OCI-LY7 (cell line): ENCODE results near the gene DRD4. TPM values are rescaled to one million over a fixed set of nuclear protein-coding genes. Genes with fewer than 3 reads are reported as not detected.

Experiments used
- BruUV-seq: library from RNA; stranded (reverse); fragments of 400-500 nt; replicated peaks from 2 replicates; lab custom pipeline; 2021; lab: Mats Ljungman, UMichigan
- CTCF ChIA-PET: fragments of 300-600 bp; sonication (Branson Sonifier 250); formaldehyde crosslinking; loops from one replicate; lab custom pipeline; 2022; ENCODE audit warnings: antibody characterized with exemption; ENCODE audit not compliant: unreplicated experiment; lab: Charles Lee
- POLR2A ChIA-PET: fragments of 300-600 bp; sonication (Branson Sonifier 250); formaldehyde crosslinking; loops from one replicate; lab custom pipeline; 2022; ENCODE audit warnings: antibody characterized with exemption; lab: Charles Lee
- DNase-seq: peaks from one replicate; pipeline ENCODE4 v3.0.0-alpha.2; 2015; ENCODE audit warnings: low spot score
- H2AFZ ChIP-seq: fragments of 200-600 bp; sonication (generic), shearing (Covaris generic); 2 replicates; pipeline ENCODE4 v1.6.1; 2014; ENCODE audit warnings: mild to moderate bottlenecking, antibody characterized with exemption, low read length, moderate library complexity
- H3K27ac ChIP-seq: fragments of 200-600 bp; sonication (generic); 2 replicates; pipeline ENCODE4 v1.5.1; 2014; ENCODE audit warnings: mixed run types, low read depth, mild to moderate bottlenecking, moderate library complexity, low read length, inconsistent platforms; ENCODE audit not compliant: poor library complexity, severe bottlenecking
- H3K36me3 ChIP-seq: fragments of 200-600 bp; sonication (generic); 2 replicates; pipeline ENCODE4 v1.6.1; 2014; ENCODE audit warnings: mild to moderate bottlenecking, antibody characterized with exemption, low read length, moderate library complexity, mixed read lengths; ENCODE audit not compliant: insufficient read depth
- H3K4me1 ChIP-seq: fragments of 200-600 bp; sonication (generic); 2 replicates; pipeline ENCODE4 v1.5.1; 2014; ENCODE audit warnings: mild to moderate bottlenecking, low read length; ENCODE audit not compliant: insufficient read depth, poor library complexity, severe bottlenecking
- H3K4me2 ChIP-seq: fragments of 200-600 bp; sonication (generic); 2 replicates; pipeline ENCODE4 v1.6.1; 2014; ENCODE audit warnings: mild to moderate bottlenecking, low read length
- H3K4me3 ChIP-seq: fragments of 200-600 bp; sonication (generic); 2 replicates; pipeline ENCODE4 v1.5.1; 2014; ENCODE audit warnings: mild to moderate bottlenecking, low read depth, low read length; ENCODE audit not compliant: poor library complexity, severe bottlenecking
- H3K79me2 ChIP-seq: fragments of 200-600 bp; sonication (generic); 2 replicates; pipeline ENCODE4 v1.6.1; 2016; ENCODE audit warnings: low read depth, mild to moderate bottlenecking, low read length, moderate library complexity, mixed read lengths; ENCODE audit not compliant: insufficient read depth
- H3K9me2 ChIP-seq: fragments of 200-600 bp; sonication (generic); 2 replicates; pipeline ENCODE4 v1.6.1; 2016; ENCODE audit warnings: mild to moderate bottlenecking, low read length, mixed read lengths; ENCODE audit not compliant: insufficient read depth
- H3K9me3 ChIP-seq: fragments of 200-600 bp; sonication (generic); 2 replicates; pipeline ENCODE4 v1.6.1; 2014; ENCODE audit warnings: mild to moderate bottlenecking, mixed run types, low read length, mixed read lengths
- H4K20me1 ChIP-seq: fragments of 200-600 bp; sonication (generic); 2 replicates; pipeline ENCODE4 v1.6.1; 2014; ENCODE audit warnings: mild to moderate bottlenecking, antibody characterized with exemption, low read length, moderate library complexity, mixed read lengths; ENCODE audit not compliant: insufficient read depth
- EZH2phosphoT487 ChIP-seq: fragments of 200-600 bp; sonication (generic); IDR thresholded peaks from 2 replicates; pipeline ENCODE4 v1.6.1; 2018; ENCODE audit warnings: low read depth, borderline replicate concordance, mild to moderate bottlenecking, mixed run types, antibody characterized with exemption, low read length, moderate library complexity, mixed read lengths
- intact Hi-C: fragments of 100-400 bp; cut with micrococcal nuclease; formaldehyde crosslinking; loops from one replicate; pipeline ENCODE4 v1.10.0; 2022; ENCODE audit not compliant: unreplicated experiment
- total RNA-seq, 2 experiments: library from RNA; depleted of rRNA in 1 of 2; stranded (reverse); fragments of >200 nt in 1 of 2; shearing (Covaris generic) in 1 of 2; gene quantifications; 2 replicates each; pipeline ENCODE4 v1.2.3, GENCODE V29; 2014 to 2022
- TF ChIP-seq, protein P1 (sequence below): fragments of 200-600 bp; sonication (generic); conservative IDR thresholded peaks from 2 replicates; pipeline ENCODE4 v1.5.1; 2014; ENCODE audit warnings: mild to moderate bottlenecking, antibody characterized with exemption, low read length, moderate library complexity, mixed read lengths

The DRD4 gene
- total RNA-seq, 2 experiments from 2014 or later = 0.16 to 3.1 TPM

- ChIA-PET POLR2A (no interaction called here), CTCF (no interaction called here)
- no TSS peak for BruUV-seq
- no peak overlapping the region for H3K4me2 ChIP-seq
- H4K20me1 ChIP-seq = no peaks in the 10 kb centered on the region
- no peak for DNase-seq
- H3K4me3 ChIP-seq = no peak overlapping the region
- no peaks in the 10 kb centered on the region for H3K79me2 ChIP-seq
- intact Hi-C loops = no loop called here
- no peak overlapping the region for H3K27ac ChIP-seq
- H3K9me2 ChIP-seq = no peaks in the 10 kb centered on the region
- no peaks in the 10 kb centered on the region for H3K4me1 ChIP-seq
- H3K9me3 ChIP-seq = no peaks in the 10 kb centered on the region
- no peak overlapping the region for H2AFZ ChIP-seq
- no peaks in the 10 kb centered on the region for H3K36me3 ChIP-seq
- TF ChIP-seq, protein P1, sequence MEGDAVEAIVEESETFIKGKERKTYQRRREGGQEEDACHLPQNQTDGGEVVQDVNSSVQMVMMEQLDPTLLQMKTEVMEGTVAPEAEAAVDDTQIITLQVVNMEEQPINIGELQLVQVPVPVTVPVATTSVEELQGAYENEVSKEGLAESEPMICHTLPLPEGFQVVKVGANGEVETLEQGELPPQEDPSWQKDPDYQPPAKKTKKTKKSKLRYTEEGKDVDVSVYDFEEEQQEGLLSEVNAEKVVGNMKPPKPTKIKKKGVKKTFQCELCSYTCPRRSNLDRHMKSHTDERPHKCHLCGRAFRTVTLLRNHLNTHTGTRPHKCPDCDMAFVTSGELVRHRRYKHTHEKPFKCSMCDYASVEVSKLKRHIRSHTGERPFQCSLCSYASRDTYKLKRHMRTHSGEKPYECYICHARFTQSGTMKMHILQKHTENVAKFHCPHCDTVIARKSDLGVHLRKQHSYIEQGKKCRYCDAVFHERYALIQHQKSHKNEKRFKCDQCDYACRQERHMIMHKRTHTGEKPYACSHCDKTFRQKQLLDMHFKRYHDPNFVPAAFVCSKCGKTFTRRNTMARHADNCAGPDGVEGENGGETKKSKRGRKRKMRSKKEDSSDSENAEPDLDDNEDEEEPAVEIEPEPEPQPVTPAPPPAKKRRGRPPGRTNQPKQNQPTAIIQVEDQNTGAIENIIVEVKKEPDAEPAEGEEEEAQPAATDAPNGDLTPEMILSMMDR = no peak
- no peak for TF ChIP-seq EZH2phosphoT487
These were observed 13.7 kb upstream of the DRD4 start for GRCh38 chr11:623349-623869.

- BruUV-seq = no TSS peak
- CTCF ChIA-PET = no interaction called here
- no peaks in the 10 kb centered on the region for H3K36me3 ChIP-seq
These were observed 12.9 kb upstream of the DRD4 start for GRCh38 chr11:623999-624704.

More at GRCh38 chr11:623999-624704, 12.9 kb upstream of the DRD4 start:
- H2AFZ ChIP-seq = no peak overlapping the region
- H3K9me2 ChIP-seq = no peaks in the 10 kb centered on the region
- TF ChIP-seq EZH2phosphoT487 = no peak
- TF ChIP-seq, protein P1 = no peak
- H3K4me1 ChIP-seq = no peaks in the 10 kb centered on the region
- no peaks in the 10 kb centered on the region for H4K20me1 ChIP-seq
- no peak overlapping the region for H3K4me3 ChIP-seq
- intact Hi-C loops = no loop called here
- no peaks in the 10 kb centered on the region for H3K9me3 ChIP-seq
- no peak overlapping the region for H3K4me2 ChIP-seq
- H3K27ac ChIP-seq = no peak overlapping the region
- DNase-seq = no peak
- no peaks in the 10 kb centered on the region for H3K79me2 ChIP-seq
- POLR2A ChIA-PET = interaction anchor here (1.0 kb wide), 1 partner anchor 48 kb away, joined by 3 read pairs; no protein-coding TSS in a partner anchor
